RKO (cell line): ENCODE results near the gene TAS1R3.
A peak's percentile ranks its signal among the peaks of the same experiment; 100 is the strongest.

Experiments
- DNase-seq: peaks from one replicate; pipeline ENCODE4 v3.0.0-alpha.2; 2016; ENCODE audit warnings: low spot score

Gene TAS1R3

DNA sequence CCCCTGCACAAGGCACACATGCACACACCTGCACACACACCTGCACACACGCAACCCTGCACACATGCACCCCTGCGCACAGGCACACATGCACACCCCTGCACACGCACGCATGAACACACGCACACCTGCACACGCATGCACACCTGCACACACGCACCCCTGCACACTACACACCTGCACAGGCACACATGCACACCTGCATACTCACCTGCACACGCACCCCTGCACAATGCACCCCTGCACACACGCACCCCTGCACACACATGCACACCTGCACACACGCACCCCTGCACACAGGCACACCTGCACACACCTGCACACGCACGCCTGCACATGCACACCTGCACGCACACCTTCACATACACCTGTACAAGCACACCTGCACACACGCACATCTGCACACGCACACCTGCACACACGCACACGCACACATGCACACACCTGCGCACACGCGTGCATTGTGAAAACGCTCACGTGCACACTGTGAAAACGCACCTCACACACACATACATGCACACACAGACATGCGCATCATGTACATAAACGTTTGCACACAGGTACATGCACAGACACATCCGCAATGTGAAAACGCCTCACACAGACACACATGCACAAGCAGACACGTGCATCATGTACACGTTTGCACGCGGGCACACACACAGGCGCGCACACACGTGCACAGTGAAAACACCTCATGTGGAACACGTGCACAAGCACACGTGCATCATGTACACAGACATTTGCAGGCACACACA, 9.9 kb downstream of the TAS1R3 start:
- no peak for DNase-seq

DNA sequence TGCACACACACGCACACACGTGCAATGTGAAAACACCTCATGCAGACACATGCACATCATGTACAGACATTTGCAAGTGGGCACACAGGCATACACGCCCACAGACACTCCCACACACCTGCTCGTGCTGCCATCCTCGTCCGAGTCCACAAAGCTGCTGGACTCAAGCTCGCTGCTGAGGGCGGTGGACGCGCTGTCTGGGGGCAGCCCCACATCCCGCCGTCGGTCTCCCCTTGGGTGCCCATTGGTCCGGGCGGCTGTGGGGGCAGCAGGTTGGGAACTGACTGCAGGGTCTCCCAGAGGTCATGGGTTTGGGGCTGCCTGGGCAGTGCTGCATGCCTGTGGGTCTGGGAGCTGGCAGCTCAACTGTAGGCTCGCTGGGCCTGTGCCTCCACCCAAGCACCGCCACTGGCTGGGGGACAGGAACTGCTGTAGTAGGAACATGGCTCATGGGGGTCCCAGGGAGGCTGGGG, 10.5 kb downstream of the TAS1R3 start:
- no peak for DNase-seq

DNA sequence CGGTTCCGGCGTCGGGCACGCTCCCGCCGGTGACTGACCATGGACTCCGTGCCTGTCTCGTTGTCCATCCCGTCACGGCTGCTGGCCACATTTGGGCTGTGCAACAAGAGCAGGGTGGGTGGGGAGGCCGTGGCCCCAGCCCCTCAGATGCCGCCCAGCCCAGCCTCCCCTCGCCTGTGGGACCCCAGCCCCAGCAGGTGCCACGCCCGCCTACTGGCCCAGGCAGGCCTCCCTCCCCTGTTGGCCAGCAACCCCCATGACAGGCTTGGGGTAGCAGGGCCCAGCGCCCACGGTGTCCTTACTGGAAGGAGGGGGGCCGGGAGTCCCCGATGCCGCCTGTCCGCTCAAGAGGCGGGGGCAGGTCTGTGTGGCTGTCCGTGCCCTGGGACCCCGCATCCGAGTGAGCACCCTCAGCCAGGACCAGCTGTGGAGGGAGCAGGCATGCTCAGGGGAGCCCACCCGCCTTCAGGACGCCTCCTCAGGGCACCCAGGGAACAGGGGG, 11.0 kb downstream of the TAS1R3 start:
- DNase-seq: no peak

DNA sequence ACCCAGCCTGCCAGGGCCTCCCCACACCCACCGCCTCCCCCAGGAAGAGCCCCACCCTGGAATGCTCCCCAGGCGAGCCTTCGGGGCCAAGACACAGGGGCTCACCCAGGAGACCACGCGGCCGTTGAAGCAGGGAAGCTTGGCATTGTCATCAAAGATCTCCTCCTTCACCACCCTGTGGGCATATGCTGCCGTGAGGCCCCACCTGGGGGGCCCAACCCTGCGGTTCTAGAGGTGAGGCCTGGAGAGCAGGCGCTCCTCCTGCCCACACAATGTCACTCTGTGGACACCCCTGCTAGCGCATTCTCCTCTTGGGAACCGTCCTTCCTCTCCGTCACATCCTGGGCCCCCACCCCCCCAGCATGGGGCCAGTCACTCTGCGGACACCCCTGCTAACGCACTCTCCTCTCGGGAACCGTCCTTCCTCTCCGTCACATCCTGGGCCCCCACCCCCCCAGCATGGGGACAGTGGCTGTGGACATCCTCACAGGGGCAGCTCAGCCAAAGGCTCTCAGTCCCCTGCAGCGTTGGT, 11.6 kb downstream of the TAS1R3 start:
- DNase-seq: no peak

DNA sequence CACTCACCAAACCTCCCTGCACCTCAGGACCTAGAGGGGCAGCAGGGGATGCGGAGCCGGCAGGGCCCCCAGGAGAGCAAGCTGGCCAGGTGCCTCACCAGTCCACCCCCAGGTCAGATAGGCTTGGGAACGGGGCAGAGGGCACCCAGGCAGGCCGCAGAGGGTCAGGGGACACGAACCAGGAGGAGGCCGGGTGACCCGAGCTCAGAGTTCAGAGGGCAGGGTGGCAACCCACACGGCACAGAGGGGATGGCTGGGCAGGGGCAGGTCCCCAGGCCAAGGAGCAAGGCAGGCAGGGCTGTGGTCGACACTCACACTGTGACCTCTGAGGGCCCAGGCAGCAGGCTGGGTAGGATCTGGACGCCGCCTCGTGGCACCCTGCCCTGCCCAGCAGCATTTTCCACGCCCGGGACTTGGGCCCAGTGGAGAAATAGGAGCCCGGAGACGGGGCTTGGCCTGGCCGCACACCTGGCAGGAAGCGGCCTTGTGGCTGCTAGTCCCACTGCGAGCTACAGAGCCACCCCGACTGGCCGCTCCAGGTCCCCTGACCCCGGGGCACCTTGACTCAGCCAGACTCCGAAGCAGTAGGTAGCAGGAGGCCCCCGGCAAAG, 12.8 kb downstream of the TAS1R3 start:
- no peak for DNase-seq

DNA sequence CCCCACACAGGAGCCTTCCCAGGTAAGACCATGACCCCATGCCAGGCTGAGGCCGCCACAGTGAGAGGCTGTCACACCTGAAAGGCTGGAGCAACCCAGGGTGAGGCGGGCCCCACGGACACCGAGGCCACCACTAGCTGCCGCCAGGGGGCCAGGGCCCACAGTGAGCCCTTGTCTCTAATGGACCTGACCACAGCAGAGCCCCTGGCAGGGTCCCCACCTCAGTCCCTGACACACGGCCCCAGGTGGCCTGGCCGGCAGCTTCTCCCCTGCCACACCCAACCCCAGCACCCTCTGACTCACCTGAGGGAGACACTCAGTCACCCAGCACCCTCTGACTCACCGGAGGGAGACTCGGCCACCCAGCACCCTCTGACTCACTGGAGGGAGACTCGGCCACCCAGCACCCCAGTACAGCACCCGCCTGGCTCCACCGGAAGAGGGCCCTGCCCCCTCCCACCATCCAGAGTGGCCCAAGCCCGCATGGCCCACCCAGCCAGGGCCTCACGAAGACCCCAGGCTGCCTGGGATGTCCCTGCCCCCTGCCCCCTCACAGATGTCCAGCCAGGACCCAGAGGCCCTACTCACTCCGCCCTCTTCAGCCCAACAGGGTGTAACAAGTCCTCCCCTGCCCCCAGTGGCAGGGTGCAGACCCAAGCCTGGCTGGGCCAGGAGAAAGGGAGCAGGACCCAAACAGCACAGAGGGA, 13.7 kb downstream of the TAS1R3 start:
- peak; percentile 95 for DNase-seq

DNA sequence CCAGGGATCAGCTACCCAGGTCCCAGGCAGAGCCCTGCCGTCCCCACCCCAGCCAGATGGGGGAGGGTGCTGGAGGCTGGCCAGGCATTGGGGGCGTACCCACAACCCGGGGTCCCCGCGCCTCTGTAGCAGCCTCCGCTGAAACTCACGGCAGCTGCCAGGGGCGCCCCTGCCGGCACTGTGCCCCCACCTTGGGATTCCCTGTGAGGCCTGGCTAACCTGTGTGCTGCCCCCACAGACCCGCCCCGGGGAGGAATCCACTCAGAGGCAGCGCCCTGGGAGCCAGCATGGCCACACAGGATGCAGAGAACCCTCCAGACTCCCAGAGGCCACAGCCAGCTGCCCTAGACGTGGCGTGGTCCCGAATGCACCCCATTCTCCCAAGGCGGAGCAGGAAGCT, 14.3 kb downstream of the TAS1R3 start:
- peak; percentile 53 for DNase-seq

DNA sequence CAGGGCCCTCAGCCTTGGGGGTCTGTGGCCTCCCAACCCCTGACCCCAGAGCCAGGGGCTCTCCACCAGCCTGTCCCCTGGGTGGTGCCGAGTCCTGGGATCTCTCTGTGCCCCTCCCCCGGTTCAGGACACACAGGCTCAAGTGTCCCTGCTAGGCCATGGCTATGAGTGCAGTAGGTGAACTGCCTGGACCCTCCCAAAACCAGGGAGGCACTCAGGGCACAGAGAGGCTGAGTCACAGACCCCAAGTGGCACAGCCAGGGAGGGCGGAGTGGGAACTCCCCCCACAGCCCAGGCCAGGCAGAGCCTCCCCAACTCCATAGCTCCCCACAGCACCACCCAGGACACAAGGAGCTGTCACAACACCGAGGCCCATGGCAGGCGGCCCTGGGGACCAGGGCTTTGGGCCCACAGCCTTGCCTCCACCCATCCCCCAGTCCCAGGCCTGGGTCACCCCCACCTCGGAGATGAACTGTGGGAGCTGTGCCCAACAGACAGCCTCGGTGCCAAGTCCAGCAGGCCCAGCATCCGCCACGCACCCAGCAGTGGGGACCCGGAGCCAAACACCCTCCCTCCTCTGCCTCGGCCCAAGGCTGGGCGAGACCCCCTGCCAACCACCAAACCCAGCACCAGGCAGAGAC, 14.9 kb downstream of the TAS1R3 start:
- peak; percentile 38 for DNase-seq

DNA sequence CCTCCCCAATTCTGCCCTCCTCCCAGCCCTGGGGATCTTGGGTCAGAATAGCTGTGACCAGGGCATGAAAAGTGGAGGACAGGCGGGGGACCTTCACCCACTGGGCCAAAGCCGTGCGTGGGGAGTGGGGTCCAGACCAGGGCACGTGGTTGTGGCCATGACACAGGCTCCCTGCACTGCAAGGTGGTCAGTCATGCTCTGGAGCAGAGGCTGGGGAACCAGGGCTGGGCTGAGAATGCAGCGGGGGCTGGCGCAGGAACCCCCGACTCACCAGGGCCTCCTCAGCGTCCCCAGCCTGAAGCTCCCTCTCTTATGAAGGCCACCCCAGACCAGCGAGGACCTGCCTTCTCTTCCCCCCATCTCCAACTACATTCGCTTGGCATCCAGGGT, 15.4 kb downstream of the TAS1R3 start:
- no peak for DNase-seq

DNA sequence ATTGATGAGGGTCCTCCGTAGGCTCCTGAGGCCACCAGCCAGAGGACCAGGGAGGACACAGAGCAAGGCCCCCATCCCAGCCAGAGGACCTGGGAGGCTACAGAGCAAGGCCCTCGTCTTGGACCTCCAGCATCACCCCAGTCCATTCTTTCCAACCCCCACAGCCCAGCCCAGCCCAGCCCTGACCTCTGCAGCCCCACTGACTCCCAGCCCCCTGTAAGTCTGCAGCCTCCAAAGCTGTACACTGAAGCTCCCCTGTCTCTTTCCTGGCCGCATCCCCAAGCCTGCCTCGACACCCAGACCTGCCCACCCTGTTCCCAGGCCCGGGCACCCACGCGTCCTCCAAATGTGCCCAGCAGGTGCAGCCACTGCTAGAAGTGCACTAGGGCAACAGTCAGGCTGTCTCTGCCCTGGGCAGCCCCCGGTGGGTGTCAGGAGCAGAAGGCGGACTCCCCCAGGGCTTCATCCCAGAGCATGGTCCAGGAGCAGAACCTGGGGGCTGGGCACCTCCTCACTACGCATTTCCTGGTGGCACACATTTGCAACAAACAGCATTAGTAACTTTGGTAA, 16.0 kb downstream of the TAS1R3 start:
- no peak for DNase-seq

DNA sequence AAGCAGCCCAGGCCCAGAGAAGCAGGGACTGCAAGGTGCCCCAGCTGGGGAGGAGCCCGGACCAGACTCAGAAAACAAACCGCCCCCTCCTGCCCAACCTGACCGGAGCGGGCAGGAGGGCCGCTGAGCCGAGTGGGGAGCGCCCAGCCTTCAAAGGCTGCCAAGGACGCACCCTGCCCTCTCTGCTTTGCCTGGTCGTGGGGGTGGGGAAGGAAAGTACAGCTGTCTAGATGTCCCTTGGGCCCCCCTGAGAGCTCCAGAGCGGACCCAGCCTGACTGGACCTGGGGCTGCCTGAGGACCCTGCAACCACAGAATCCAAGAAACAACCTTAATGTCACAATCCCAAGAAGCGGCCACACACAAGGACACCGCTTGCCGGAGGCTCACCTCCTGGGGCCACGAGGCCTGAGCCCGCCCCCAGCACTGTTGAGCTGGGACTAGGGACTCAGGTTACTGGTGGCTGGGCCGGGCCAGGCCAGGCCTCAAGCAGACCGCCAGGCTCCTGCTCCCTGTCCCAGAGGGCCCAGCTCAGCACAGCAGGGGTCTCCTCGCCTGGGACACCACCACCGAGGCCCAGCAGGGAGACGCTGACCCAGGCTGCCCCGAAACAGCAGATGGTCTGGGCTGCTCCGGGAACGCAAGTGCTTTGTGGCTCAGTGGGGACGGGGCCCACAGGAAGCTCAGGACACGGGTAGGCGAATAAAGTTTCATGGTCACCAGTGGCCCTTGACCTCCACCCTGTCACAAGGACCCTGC, 16.8 kb downstream of the TAS1R3 start:
- peak; percentile 72 for DNase-seq

DNA sequence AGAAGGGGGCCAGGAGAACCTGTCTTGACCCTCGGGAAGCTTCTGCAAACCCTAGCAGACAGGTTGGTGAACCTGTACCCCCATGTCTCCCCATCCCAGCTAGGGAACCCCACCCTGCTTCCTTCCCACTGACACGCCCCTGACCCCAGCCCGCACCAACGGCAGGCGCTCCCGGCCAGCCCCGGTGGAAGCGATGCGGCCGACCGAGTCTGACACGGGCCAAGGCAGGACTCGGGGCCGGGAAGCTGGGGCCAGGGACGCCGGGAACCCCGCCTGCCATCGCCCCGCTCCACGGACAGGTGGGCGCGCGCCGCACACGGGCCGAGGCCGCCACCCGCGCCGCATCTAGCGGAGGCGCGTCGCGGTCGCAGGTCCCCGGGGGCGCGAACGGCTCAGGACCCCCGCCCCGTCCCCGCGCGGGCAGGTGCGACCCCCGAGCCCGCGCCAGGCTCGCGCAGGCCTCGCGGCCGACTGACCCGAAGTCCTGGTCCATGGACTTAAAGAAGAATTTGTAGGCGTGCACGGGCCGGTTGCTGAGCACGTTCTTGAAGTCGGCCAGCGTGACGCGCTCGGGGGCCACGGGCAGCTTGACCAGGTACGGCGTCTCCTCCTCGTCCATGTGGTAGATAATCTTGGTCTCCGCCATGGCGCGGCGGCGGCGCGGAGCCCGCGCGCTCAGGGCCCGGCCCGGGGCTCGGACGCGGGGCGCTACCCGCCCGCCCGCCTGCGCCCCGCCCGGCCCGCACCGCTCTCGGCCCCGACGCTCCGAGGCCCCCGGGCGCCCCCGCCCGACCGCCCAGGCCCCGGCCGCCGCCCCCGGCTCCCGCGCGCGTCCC, 17.6 kb downstream of the TAS1R3 start:
- DNase-seq: peak; percentile 68

DNA sequence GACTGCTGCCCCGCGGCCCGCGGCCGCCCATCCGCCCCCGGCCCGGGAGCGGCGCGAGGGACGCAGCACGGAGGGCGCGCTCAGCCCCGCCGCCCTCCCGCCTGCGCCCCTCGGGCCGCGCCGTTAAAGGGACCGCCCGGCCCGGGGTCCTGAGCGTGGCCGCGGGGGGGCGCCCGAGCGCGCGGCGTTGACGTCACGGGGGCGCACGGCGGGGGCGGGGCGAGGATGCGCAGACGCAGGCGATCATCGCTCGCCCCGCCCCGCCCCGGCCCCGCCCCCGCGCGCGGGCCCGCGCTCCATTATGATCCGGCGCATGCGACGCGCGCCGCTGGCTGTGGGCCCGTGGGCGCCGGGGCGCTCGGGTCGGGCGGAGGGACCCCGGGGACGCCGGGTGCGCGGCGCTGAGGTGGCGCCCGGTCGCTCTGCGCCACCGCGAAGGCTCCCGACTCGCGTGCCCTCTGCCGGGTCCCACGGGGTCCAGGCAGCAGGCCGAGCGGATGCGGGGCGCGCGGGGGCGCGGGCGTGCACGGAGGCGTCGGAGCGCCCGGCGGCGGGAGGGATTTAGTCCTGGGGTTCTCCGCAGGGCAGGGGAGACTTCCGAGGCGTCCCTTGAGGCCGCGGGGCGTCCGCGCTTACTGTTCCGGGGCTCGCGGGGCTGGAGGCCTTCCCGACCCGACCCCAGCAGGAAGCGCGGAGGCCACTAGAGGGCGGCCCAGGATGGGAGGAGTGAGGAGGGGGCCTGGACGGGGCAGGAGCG, 18.4 kb downstream of the TAS1R3 start, which contains the start of gene DVL1:
TSS of gene DVL1 (minus strand) at position 163 of the 757 bp plus-strand sequence. CDS start 353 bp downstream, outside the sequence.
- peak; percentile 64 for DNase-seq

DNA sequence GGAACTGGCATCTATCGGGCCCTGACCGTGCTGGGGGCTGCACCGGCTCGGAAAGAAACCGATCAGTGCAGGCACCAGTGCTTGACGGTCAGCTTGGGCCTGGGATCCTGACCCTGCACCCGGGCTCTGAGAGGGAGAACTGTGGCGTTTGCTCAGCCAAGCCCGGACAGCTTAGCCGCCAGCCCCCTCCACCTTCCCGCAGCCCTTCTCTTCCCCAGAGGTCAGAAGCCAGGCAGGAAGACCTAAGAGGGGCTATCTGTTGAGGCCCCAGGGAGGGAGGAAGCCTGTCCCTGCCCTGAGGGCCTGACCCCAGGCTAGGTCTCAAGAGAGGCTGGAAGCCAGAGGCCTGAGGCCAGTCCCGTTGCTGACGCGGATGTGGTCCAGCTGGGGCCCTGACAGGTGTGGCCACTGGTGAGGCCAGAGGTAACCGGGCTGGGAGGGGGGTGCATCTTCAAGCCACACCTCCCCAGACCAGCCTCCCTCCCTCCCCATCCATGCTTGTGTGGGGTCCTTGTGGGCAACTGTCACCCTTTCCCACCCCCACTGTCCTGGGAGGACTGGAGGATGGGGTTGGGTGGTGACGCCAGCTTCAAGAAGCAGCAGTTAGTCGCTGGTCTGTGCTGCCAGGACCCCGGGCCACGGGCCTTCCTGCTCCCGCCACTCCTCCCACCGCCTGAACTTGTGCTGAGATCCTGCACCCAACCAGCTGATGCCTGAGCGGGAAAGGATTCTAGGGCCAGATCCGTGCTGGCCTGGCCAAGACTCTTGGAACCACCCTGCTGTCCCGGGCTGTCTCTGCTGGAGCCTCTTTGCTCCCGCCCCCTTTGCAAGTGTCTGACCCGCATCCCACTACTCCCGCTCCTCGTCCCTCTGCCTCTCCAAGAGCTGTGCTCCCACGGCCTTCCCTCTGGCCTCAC, 20.7 kb downstream of the TAS1R3 start:
- no peak for DNase-seq

DNA sequence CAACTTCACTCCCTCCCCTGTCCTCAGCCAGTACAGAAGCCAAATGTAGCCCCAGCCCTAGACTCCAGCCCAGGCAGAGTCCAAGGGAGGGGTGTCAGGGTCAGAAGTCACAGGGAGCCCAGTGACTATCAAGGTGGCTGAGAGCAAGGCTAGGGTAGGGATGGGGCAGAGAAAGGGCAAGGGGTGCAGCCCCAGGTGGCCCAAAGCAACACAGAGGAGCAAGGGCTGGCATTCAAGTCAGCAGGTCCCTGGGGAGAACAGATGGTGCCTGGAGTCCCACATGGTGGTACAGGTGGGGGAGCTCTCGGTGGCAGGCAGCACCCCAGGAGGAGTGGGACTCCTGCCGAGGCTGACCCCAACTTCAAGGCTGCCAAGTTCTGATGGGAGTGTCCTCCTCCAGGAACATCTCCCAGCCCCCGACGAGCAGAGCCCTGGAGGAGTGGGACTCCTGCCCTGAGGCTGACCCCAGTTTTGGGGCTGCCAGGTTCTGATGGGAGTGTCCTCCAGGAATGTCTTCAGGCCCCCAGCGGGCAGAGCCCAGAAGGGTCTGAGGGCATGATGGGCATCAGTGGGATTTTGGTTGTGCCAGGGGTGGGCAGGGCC, 21.8 kb downstream of the TAS1R3 start:
- no peak for DNase-seq

DNA sequence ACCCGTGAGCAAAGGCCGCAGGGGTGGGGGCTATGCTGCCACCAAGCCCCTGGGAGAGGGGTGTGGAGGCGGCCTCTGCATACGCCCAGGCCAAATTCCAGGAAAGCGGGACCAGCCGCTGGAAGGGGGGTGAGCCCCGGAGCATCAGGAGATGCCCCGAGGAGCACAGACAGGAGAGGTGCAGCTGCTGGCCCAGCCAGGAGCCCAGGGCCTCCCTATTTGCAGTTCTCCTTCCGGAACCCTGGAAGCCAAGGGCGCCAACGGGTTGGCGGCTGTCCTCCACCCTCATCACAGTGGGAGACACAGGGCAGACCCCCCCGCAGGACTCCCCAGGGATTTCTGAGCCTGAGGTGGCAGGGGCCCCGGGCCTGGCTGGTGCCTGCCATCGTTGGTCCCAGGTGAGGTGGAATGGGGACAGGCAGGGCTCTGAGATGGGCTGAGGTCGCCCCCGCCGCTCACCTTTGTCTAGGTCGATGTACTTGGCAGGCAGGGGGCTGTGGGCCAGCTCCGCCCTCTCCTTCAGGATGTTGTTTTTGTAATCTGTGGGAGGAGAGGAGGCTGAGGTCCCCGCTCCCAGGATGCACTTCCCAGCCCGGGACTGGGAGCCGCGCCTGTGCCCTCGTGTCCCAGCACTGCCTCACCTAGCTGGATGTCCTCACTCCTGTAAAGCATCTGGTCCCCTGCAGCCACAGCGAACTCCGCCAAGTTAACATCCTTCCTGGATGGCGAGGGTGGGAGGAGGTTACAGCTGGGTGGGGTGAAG, 22.5 kb downstream of the TAS1R3 start:
- peak; percentile 23 for DNase-seq
